GM10248 (cell line): ENCODE measurements around the gene TLR9.

ENCODE experiments used
- CTCF ChIA-PET: fragments of 300-600 bp; sonication (Branson Sonifier 250); formaldehyde crosslinking; extraction: SDS; loops from one replicate; lab custom pipeline; 2021; ENCODE audit warnings: antibody characterized with exemption; lab: Yijun Ruan, JAX
- POLR2A ChIA-PET: fragments of 350-650 bp; sonication (Branson Sonifier 250); formaldehyde crosslinking; extraction: SDS; loops from one replicate; lab custom pipeline; 2020; ENCODE audit warnings: antibody characterized with exemption; lab: Yijun Ruan, JAX
- DNase-seq: peaks from one replicate; pipeline ENCODE4 v3.0.0; 2012; ENCODE audit errors: extremely low spot score
- TF ChIP-seq, protein P1 (sequence below): IDR thresholded peaks from 2 replicates; pipeline ENCODE4 v1.5.1; 2012; ENCODE audit warnings: mild to moderate bottlenecking, low read depth; ENCODE audit errors: extremely low read depth, missing control alignments, control extremely low read depth

The TLR9 gene

DNA sequence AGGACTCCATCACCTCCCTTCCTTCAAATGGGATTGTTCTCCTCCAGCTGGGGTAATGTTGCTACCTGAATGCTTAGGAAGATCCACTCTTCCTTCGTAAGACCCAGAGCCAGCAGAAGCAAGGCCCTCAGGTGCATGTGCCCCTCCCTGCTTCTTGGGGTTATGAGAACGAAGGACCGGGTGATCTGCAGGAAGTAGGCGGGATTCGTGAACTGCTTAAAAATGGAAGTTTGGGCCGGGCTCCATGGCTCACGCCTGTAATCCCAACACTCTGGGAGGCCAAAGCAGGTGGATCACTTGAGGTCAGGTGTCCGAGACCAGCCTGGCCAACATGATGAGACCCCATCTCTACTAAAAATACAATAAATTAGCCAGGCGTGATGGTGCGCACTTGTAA is 8.0 kb downstream of the TLR9 start:
- CTCF ChIA-PET, result interaction anchor here (1.0 to 11.6 kb wide), 9 partner anchors 8 to 230 kb away, joined by 3 to 172 read pairs (median 5); partner anchors contain the start of genes SEMA3G, TLR9 and WDR82
- no peak for DNase-seq
- TF ChIP-seq, protein P1, sequence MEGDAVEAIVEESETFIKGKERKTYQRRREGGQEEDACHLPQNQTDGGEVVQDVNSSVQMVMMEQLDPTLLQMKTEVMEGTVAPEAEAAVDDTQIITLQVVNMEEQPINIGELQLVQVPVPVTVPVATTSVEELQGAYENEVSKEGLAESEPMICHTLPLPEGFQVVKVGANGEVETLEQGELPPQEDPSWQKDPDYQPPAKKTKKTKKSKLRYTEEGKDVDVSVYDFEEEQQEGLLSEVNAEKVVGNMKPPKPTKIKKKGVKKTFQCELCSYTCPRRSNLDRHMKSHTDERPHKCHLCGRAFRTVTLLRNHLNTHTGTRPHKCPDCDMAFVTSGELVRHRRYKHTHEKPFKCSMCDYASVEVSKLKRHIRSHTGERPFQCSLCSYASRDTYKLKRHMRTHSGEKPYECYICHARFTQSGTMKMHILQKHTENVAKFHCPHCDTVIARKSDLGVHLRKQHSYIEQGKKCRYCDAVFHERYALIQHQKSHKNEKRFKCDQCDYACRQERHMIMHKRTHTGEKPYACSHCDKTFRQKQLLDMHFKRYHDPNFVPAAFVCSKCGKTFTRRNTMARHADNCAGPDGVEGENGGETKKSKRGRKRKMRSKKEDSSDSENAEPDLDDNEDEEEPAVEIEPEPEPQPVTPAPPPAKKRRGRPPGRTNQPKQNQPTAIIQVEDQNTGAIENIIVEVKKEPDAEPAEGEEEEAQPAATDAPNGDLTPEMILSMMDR, result no peak
- POLR2A ChIA-PET, result interaction anchor here (1.0 kb wide), 1 partner anchor 8 kb away, joined by 3 read pairs; the partner anchor contains the start of gene TLR9

DNA sequence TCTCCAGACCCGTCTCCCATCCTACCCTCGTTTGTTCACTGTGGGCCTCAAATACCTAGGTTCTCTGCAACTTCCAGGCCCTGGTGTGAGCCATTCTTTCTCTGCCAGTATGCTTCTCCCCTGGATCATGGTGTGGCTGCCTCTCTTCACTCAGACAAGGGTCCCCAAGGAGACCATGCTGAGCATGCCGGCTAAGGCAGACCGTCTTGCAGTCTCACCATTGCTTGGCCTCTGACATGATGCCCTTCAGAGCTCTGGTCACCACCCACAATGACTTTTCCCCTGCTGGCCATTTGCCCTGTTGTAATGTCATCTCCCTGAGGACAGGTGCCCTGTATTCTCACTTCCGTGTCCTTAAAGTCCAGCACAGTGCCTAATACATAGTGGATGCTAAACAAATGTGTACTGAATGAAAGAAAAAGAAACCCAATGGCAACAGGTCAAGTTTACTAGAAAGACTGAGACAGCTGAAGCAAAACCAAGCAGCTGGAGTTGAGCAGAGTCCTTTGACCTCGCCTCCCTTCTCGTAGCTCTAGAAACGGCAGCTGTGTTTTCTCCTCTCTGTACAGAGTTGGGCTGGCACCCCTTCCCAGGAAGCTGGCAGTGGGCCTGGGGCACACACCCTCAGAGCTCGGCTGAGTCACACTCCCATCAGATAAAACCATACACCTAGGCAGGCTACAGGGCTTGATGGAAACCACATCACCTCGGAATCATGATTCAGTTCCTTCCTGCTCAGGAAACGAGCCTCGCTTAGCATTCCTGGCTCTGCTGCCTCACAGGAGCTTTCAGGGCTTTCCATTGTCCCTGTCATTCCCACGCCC is 8.6 kb downstream of the TLR9 start:
- DNase-seq, result no peak
- CTCF ChIA-PET, result interaction anchor here (1.0 to 11.6 kb wide), 9 partner anchors 9 to 230 kb away, joined by 3 to 172 read pairs (median 5); partner anchors contain the start of genes SEMA3G, TLR9 and WDR82
- TF ChIP-seq, protein P1, result no peak
- POLR2A ChIA-PET, result interaction anchor here (1.0 kb wide), 1 partner anchor 9 kb away, joined by 3 read pairs; the partner anchor contains the start of gene TLR9

DNA sequence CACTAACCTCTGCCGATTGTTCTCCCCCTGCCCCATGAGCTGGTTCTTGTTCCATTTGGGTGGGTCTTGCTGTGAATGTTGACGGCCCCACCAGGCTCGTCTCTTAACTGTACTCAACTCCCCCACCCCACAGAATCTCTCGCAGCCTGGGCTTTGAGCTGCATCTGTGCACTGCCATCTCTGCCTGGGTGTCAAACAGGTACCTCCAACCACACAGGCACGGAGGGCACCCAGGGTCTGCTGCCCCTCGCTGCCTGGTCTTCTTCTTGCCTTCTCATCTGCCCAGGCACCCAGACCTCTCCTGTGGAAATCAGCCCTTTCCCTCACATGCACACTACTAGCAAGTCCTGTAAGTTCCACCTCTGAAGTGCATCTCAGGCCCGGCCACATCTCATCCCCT is 10.1 kb downstream of the TLR9 start:
- POLR2A ChIA-PET, result interaction anchor here (0.8 to 1.5 kb wide), 3 partner anchors 9 to 219 kb away, joined by 3 to 6 read pairs (median 3); partner anchors contain the start of genes PPM1M and RPL29
- CTCF ChIA-PET, result interaction anchor here (1.6 to 11.6 kb wide), 4 partner anchors 9 to 124 kb away, joined by 5 to 172 read pairs (median 119); partner anchors contain the start of gene TLR9
- TF ChIP-seq, protein P1, result no peak
- DNase-seq, result no peak

DNA sequence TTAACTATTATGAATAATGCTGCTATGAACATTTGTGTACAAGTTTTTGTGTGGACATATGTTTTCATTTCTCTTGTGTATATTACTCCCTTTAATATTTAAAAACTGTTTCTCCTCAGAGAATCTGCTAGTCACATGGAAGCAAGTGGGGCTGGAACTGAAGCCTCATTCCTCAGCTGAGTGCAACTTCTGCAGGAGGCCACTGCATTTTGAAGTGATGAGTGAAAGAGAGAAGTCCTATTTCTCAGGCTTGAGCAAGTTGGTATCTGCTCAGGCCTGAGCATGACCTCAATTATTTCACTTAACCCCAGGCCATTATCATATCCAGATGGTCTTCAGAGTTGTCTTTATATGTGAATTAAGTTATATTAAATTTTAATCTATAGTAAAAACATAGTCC is 11.5 kb downstream of the TLR9 start:
- no peak for DNase-seq
- ChIA-PET CTCF (interaction anchor here (0.9 to 10.4 kb wide), 4 partner anchors 7 to 65 kb away, joined by 3 to 172 read pairs (median 50); partner anchors contain the start of gene WDR82), POLR2A (interaction anchor here (0.6 kb wide), 1 partner anchor 1977 kb away, joined by 5 read pairs; no protein-coding TSS in a partner anchor)
- TF ChIP-seq, protein P1, result no peak

DNA sequence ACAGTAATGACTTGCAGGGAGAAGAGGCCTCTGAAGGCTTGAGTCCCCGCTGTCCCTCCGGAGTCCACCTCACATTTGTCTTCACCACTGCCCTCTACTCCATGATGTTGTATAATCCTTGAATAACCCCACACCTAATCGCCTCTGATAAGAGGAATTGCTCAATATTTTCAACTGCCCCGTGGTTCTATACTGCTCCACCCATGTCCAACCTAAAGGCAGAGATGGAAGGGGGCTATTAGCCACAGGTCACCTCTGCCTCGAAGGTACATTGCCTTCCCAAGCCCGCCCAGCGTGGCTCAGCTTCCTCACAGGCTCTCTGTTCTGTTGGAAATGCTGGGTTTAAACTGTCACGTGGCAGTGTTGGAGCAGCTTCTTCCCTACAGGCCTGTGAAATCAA is 12.4 kb downstream of the TLR9 start:
- ChIA-PET CTCF (interaction anchor here (0.9 to 13.3 kb wide), 3 partner anchors 6 to 65 kb away, joined by 3 to 172 read pairs (median 3); partner anchors contain the start of gene WDR82), POLR2A (no interaction called here)
- TF ChIP-seq, protein P1, result no peak
- DNase-seq, result no peak

DNA sequence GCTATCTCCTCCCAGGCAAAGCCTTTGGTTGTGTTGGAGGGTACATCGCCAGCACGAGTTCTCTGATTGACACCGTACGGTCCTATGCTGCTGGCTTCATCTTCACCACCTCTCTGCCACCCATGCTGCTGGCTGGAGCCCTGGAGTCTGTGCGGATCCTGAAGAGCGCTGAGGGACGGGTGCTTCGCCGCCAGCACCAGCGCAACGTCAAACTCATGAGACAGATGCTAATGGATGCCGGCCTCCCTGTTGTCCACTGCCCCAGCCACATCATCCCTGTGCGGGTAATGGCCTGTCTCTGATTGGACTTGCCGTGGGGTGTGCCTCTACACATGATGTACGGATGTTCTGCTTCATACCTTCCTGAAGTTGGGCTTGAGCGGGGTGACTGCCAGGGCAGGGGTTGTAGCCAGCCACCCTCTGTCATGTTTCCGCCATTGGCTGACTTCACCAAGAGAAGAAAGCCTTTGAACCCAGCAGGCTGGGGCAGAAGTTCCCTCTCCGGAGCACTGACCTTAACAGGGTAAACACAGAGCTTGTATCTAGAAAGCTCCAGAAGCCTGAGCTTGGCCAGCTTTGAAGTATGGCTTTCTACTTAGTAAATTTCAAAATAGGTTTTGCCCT is 14.1 kb downstream of the TLR9 start:
- no peak for DNase-seq
- ChIA-PET POLR2A (no interaction called here), CTCF (interaction anchor here (1.0 to 13.3 kb wide), 4 partner anchors 8 to 210 kb away, joined by 4 to 172 read pairs (median 6); no protein-coding TSS in a partner anchor)
- TF ChIP-seq, protein P1, result no peak
